Body of pancreas (tissue), 4 donors: ENCODE data around the gene FHAD1.
A peak's percentile ranks its signal among the peaks of the same experiment; 100 is the strongest.

ENCODE experiments used
- CTCF ChIP-seq, 7 experiments: fragments of 450-650 bp in 4 of 7; fragments of 200-600 bp in 3 of 7; sonication (generic) in 3 of 7; IDR thresholded peaks; one replicate each; pipeline ENCODE4 v1.5.1; 2016 to 2019; ENCODE audit warnings: antibody characterized with exemption in 7 of 7
- POLR2A ChIP-seq, 3 donors: fragments of 450-650 bp; IDR thresholded peaks; one replicate each; pipeline ENCODE4 v1.6.1; 2016; ENCODE audit warnings: antibody characterized with exemption in 3 of 3, mild to moderate bottlenecking in 2 of 3

- TF ChIP-seq CTCF (IDR thresholded peaks at IDR 0.05) (no peak), POLR2A (IDR thresholded peaks at IDR 0.05) (peak in 1 of 3 donors; percentile 25)
Observed at GRCh38 chr1:15206418-15207030, 40.5 kb upstream of the FHAD1 start.
